Suppressor macrophage (primary cell): Measurements from ENCODE around the gene DET1.
A peak's percentile ranks its signal among the peaks of the same experiment; 100 is the strongest.
"Not testable (repeated sequence)": the region's sequence is repeated elsewhere in the genome, so short reads cannot be mapped to it uniquely, and the experiment has no call there.

Experiments
- DNase-seq, 4 experiments: peaks; one replicate each; pipeline ENCODE4 v3.0.0-alpha.2; 2020 to 2022

The DET1 gene

DNA sequence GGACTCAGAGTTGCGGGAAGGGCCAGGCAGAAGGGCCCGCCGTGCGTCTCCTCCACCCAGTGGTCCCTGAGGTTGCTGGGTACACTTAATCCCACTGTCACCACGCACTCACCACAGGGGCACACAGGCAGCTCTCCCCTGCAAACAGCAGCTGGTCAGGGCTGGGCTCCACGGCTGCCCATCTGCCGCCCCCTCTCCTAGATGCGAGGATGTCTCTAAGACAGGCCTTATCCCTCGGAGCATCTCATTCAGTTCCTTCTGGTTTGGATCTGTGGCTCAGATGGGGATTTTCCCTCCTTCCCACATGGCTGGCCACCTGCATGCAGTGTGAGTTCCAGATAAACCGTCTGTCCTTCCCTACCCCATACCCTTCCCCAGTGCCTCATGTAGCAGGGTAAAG, 52.6 kb downstream of the DET1 start:
- no peak for DNase-seq

DNA sequence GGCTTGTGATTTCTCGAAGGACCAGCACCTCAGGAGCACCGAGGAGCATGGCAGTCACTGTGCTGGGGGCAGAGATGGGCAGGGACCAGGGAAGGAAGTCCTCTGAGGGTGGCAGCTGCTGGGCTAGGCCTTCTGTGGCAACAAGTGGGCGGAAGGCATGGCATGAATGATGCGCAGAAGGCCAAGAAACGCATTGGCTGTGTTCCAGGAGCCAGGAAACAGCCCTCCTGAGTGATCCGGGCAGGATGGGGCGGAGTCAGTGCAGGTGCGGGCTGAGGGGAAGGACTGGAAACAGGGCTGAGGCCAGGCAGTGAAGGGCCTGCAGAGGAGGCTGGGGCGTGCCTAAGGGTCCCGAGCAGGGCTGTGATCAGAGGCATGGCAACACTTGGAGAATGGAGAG, 55.3 kb downstream of the DET1 start:
- no peak for DNase-seq

DNA sequence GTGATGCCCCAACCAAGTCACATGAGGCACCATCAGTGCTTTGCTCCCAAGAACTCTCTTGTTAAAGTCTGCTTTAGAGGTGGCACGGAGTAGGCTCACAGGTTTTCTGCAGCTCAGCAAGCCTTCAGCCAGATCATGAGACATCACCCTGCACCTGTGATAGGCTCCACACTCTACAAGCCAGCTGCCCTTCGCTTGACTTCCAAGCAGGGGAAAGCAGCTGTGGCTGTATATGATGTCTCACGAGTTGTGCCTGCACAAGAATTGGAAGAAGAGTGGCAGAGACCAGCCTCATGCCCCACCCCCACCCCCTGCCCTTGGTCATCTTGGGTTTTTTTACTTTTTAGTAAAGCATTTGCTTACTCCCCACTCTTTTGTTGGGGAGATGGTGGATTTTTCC, 56.4 kb downstream of the DET1 start:
- DNase-seq = no peak

DNA sequence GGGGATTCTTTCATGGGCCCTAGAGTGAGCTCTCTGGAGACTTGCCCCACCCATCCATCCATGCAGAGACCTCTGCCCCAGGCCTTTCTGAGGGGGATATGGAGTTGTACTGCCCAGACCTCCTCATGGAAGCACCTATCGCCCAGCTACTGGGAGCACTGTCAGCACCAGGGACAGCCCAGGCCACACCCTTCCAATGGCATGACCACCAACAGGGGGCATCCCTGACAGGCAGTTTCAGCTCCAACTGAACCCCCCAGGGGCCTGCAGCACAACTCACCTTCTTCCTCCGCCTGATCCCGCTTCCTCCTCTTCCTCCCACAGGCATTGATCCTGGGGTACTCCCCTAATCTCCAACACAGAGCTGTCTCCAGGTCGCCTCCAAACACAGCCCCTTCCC, 57.2 kb downstream of the DET1 start:
- DNase-seq = no peak

DNA sequence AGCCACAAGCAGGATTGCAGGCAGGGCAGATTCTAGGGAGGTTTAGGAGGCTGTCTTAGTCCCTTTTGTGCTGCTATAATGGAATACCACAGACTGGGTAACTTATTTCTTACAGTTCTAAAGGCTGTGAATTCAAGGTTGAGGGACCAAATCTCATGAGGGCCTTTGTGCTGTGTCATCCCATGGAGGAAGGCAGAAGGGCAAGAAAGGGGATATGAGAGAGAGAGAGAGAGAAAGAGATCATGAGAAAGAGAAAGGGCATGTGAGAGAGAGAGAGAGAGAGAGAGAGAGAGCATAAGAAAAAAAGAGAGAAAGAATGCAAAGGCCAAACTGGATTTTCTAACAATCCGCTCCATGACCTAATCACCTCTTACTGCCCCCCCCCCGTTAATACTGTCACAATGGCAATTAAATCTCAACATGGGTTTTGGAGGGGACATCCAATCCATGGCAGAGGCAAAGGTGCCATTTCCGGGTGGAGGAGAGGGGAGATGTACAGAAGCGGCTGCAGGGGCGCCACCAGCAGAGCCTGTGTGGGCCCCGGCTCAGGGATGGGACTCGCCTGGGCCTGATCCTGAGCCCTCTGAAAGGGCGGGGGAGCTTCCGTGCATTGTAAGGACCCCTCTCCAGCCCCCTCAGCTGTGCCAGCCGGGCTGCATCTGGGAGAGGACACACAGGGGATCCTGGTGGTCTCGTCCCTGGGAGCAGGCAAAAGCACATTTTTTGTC, 58.5 kb downstream of the DET1 start:
- DNase-seq = no peak

DNA sequence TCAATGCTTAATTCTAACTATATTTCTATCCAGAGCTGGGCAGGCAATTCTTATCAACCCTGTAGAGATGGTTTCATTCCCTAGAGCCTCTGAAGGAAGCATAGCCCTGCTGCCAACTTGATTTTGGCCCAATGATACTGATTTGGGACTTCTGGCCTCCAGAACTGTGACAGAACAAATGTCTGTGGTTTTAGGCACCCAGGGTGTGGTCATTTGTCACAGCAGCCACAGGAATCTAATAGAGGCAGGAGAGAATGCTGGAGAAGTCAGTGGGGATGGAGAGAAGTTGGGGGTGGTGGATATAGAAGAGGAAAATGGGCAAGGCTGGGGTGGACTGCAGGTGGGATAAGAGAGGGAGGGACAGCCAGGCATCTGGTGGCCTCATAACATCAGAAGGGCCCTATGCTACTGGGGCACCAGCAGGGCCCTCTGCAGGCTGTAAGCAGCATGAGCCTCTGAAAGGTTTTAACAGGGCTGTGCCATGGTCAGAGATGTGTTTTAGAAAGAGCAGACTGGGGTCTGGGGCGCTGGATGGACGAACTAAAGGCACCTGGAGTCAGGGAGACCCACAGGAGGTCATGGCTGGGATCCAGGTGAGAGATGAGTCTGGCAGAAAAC, 59.2 kb downstream of the DET1 start:
- no peak for DNase-seq

DNA sequence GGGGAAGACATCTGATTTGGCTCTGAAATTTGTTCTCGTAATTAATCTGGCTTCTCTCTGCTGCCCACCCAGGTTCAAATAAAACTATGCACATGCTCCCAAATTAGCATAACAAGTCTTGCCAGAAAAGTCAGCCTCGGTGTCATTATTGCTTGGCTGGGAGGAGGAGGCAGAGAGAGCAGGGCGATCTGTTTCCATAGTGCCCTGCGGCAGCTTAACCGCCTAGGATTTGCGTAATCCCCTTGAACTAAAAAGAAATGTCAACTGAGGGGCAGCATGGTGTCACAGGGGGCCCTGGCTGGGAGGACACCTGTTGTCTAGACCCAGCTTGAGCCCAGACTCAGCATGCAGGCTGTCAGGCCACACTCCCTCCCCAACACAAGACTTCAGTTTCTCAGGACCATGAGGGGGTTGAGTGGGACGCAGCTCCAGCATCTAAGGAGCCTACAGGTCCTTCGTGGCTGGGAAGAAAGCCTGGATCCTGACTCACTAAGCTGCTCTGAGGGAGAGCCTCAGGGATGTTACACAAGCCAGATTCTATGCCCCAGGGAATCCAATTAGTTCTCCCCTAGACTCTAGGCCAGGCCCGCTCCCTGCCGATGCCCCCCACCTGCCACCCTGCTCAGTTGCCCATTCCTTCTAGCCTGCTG, 61.7 kb downstream of the DET1 start:
- no peak for DNase-seq

DNA sequence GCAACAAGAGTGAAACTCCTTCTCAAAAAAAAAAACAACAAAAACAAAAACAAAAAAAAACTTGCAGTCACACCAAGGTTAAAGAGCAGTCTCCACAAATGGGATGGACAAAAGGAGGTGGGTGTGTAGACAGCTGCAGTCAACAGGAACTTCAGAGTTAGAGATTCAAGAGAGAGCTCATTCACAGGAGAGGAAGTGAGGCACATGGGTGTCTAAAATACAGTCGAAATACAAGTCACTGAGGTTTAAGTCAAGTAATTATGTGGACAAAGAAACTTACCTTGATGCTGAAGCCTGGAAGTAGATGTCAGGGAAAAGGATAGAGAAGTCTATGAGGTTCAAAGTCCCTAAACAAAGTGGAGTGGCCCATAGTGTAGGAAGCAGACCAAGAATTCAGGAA, 64.2 kb downstream of the DET1 start:
- DNase-seq = peak in 3 of 4 experiments; percentile 9 to 24 (median 24)

DNA sequence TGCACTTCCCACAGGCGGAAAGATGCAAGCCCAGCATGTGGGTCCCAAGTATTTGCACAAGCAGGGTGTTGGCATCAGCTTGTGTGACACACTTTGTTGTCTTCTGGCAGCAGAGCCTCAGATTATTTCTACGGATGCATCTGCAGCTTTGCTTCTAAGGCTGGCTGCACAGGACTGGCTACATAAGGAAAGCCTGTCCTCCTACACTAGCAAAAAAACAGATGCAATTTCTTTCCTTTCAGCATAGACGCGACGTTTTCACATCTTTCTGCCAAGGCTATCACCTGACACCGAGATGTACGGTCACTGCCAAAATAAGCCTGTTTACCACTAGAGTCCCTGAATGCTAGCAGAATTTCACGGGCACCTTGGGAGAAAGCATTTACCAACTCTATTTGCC, 65.5 kb downstream of the DET1 start:
- DNase-seq = no peak

DNA sequence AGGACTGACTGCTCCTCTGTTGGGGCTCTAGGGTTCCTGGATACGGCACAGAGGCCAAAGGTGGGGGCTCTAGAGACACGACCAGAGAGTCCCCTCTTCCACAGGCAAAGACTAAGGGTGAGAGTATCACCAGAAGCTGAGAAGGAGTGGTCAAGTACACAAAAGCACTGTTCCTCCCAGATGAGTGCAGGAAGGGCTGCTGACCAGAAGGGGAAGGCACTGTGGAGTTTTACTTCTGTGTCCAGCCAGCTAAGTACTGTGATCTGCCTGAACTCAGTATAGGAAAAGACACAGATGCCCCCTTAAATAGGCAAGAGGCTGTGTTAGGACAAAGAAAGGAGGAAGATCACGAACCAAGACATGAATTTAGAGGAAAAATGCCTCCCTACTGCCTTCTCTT, 67.3 kb downstream of the DET1 start:
- no peak for DNase-seq

DNA sequence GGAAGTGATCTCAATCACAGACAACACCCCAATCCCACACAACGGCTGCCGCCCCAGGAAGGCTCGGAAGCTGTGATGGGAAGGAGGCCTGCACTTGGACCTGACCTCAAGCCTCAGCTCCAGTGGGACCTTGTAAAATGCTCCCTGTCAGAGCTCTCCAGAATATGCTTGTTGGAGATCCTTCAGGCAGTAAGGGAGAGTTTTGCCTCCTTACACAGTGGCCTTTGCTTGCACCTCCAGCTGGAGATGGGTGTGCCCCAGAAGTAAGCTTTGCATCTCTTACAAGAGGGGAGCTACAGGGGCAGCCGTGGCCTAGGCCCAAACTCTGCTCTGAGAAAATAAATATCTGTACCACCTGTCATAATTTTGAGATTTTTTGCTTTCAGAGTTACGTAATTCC, 68.6 kb downstream of the DET1 start:
- no peak for DNase-seq

DNA sequence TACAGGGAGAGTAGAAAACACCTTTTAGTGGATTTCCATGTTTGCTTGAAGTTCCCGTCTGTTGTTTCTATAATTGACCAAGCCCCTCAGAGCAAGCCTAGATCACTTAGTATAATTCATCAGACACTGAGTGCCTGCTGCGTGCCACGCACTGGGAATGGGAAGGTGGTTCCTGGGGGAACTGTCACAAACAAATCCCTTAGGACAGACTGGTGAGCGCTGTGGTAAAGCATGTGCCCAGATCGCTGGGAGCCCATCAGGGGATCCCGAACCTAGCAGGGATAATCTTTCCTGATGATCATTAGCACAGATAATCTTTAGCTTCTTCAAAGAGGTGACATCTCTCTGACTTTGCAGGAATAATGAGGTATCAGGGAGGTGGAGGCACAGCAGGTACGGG, 69.4 kb downstream of the DET1 start:
- DNase-seq = no peak

DNA sequence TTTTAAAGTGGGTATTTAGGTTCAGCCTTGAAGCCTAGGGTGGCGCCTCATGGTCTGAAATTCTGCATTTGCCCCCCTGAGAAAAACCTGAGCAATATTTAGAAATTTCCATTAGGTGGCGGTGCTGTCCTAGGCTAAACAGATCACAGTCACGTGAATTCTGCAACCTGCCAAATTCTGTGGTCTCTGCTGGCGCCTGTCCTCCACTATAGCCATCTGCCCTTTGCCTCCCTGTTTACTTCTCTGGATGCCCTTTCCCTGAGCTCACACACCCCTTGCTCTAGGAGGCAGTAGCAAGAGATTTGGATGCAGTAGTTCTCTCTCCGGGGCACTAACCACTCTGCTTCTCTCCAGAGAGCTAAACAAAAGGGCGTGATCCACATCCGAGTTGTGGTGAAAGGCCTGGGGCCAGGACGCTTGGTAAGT, 69.8 kb downstream of the DET1 start:
- DNase-seq = peak in 3 of 4 experiments; percentile 15 to 32 (median 27)

DNA sequence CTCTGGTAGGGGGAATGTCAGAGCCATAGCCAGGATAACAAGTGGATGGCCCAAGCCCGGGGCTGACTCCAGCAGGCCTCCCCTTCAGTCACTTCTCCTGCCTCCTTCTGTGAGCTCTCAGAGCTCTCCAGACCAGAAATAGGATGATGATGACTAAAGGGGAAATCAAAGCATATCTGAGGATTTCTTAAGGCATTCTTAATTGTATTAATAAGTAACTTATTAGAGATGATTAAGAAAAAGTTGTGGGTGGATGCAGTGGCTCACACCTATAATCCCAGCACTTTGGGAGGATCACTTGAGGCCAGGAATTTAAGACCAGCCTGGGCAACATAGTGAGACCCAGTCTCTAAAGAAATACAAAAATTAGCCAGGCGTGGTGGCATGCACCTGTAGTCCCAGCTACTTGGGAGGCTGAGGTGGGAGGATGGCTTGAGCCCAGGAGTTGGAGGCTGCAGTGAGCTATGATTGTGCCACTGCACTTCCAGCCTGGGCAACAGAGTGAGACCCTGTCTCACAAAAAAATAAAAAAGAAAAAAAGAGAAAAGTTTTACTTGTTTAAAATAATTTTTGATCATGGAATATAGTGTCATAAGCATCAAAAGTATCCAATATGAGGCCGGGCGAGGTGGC, 72.7 kb downstream of the DET1 start:
- not testable (repeated sequence) for DNase-seq

DNA sequence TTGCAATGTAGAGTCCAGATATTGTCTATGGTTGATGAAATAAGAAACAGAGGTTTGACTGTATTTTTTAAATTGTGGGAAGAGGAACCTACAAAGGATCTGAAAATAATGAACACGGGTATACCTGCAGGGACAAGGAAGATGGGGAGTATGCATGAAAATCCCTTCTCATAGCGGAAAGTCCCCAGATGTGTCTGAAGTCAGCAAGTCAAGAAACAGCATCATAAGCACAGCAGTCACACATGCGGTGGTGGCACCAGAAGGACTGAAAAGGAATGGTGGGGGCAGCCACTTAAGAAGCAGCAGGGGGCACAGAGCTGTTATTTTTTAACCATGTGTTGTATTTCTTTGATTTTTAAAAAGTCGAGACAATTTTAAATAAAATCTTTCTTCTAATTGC, 74.3 kb downstream of the DET1 start:
- DNase-seq = no peak

DNA sequence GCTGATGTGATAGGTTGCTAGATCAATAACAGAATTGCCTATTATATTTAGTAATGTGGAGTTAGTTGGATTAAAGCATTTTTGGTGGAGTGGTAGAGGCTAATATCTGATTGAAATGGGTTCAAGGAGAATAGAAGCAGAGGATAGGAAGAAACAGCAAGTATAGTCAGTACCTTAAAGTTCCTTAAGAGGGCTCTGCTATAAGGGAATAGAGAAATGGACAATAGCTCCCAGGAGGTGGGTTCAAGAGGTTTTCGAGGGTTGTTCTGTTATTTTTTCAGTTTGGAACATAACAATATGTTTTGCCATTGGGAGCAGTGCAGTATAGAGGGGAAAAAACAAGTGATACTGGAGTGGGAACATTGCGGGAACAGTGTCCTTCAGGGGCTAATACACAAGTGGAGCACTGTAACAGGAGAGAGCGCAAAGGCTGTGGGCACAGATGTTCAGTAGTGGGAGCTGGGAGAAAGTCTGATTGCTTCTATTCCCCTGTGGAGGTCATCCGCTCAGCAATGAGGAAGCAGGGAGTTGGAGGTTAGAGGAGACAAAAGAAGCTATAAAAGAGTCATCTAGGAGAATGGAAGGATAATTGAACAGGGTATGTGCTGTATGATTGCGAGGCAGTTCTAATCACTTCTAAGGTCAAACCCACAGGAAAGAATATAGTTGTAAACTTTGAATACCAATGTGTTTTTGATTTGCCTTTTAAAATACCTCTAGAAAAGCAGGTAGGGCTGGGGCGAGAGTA, 75.7 kb downstream of the DET1 start:
- DNase-seq = no peak

DNA sequence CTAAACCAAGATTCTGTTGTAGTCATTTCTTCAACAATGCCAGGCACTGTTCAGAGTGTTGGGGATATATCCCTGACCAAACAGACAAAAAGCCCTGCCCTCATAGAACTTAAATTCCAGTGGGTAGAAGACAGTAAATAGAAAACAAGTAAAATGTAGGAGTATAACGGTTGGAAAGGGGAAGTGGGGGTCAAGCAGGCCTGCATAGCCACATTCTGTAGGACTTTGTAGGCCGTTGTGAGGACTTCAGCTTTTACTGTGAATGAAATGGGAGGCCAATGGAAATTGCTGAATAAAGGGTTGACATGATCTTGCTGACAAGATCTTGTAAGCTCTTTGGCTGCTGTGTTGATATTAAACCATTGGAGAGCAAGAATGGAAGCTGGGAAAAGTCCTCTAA, 77.2 kb downstream of the DET1 start:
- no peak for DNase-seq

DNA sequence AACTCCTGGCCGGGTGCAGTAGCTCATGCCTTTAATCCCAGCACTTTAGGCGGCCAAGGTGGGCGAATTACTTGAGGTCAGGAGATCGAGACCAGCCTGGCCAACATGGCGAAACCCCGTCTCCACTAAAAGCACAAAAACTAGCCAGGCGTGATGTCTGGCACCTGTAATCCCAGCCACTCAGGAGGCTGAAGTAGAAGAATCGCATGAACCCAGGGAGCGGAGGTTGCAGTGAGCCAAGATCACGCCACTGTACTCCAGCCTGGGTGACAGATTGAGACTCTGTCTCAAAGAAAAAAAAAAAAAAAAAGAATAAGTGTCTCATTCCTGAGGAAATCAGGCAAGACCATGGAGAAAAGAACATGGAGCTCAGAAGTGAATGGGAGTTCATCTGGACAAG, 77.8 kb downstream of the DET1 start:
- not testable (repeated sequence) for DNase-seq

DNA sequence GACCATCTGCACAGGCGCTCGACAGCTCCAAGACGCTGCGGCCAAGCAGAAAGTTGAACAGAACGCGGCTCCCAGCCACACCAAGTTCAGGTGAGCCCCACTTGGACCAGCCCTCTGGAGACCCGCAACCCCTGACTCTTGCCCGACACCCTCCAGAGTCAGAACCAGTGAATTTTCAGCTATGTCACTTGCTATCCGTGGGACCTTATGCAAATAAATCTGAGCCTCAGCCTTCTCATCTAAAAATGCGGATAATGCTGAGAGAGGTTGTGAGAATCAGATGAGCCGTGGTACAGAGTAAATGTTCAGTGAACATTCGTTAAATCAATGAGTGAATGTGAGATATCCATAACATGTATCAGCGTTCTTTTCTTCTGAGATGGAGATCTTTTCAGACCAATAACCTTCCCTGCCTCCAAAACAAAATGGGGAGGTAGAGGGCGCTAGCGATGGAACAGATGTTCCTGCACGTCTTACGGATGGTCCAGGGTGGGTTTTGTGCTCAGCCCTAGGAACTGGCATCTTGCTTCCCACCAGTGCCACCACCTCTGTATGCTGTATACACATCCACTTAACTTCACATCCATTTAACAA, 78.4 kb downstream of the DET1 start:
- peak in 3 of 4 experiments; percentile 24 to 33 (median 29) for DNase-seq

DNA sequence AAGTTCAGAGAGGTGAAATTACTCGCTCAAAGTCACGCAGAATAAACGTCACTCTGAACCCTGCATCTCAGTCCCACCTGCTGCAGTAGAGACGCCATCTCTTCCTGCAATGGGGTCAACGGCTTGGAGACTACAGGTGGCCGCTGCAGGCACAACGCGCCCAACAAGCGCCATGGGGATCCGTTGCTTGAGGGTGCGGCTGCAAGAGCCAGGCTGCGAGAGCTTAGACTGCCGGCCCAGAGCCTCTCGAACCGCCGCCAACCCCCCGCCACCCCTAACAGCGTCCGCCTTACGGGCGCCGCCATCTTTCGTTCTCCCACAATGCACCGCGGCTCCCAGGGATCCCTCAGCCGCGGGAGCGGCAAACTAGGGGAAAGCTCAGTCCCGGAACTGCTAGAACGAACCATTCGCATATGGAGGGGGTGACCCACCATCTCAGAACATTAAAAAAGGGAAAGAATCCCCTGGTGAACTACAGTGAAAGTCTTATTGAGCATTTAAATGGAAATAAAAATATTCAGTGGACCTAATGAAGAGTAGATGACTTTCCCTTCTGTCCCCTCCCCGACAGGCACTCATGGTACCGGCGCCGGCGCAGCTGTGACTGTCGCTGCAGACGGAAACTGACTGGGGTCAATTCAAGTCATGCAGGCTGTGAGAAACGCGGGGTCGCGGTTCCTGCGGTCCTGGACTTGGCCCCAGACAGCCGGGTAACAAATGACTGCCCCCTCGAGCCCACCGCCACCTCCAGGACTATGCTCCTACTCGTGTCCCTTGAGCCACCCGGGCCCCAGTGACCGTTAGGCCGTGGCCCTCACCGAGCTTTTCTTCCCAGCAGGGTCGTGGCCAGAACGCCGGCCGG, 79.2 kb downstream of the DET1 start, which contains the start of the genes MRPL46 and MRPS11:
TSS of gene MRPL46 (minus strand) at position 316 of the 862 bp plus-strand sequence. CDS start at position 305, 11 bp downstream.
TSS of gene MRPS11 (plus strand) at position 636 of the 862 bp plus-strand sequence. CDS start at position 646, 10 bp downstream.
- DNase-seq = peak; percentile 93 to 97 (median 94)

DNA sequence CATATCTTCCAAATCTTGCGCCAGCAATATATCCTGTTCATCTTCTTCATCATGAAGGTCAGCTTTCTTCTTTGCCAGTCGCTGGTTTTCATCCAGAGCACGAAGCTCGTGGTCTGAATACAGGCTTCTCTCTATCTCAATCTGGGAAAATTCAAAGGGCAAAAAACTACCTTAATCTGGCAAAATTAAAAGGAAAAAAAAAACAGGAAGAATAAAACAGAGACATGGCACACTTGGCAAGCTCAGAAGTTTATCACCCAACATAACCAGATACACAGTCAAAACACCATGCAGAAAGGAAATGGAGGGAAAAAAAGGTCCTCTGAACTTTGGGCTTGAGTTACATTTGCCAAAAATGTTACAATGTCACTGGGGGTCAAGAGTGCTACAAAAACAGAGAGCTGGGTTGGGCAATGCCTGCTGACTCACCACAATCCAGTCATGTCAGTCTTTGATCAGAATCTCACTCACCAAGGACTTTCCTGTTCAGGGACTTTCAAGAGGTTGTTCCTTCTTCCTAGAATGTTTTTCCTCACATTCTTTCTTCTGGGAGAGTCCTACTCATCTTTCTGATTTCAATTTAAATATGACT, 80.8 kb downstream of the DET1 start:
- peak; percentile 25 to 60 (median 40) for DNase-seq
